Activated T-cell treated with anti-CD3 and anti-CD28 coated beads, Interleukin-2, amount 50 U/mL, for 4 hours (primary cell): ENCODE measurements around the gene SULT1C2. TPM values are rescaled to one million over a fixed set of nuclear protein-coding genes. Genes with fewer than 3 reads are reported as not detected.
"Not testable (repeated sequence)": the region's sequence is repeated elsewhere in the genome, so short reads cannot be mapped to it uniquely, and the experiment has no call there.

ENCODE experiments used
- ATAC-seq, 2 donors: fragments of 200-7000 bp; cut with Tn5 transposase; one replicate each; pipeline ENCODE4 v1.10.0; 2021
- DNase-seq: peaks from one replicate; pipeline ENCODE4 v3.0.0-alpha.2; 2020
- H3K27me3 Mint-ChIP-seq: one replicate; pipeline ENCODE4 v1.8.0; 2021; ENCODE audit warnings: low read depth, mixed read lengths
- H3K36me3 Mint-ChIP-seq: one replicate; pipeline ENCODE4 v1.8.0; 2022; ENCODE audit warnings: mixed read lengths; ENCODE audit not compliant: insufficient read depth
- H3K4me1 Mint-ChIP-seq: one replicate; pipeline ENCODE4 v1.8.0; 2021; ENCODE audit warnings: low read depth, mixed read lengths
- H3K4me3 Mint-ChIP-seq: one replicate; pipeline ENCODE4 v1.8.0; 2021; ENCODE audit warnings: mild to moderate bottlenecking, moderate library complexity, mixed read lengths
- H3K9me3 Mint-ChIP-seq: one replicate; pipeline ENCODE4 v1.8.0; 2021; ENCODE audit warnings: mixed read lengths
- total RNA-seq, 3 donors: library from RNA; stranded (reverse); gene quantifications; one replicate each; pipeline ENCODE4 v1.2.1, GENCODE V29; 2021

Gene SULT1C2
- total RNA-seq, 3 donors from 2014 or later = not detected

GRCh38 chr2:108349571-108349928, 60.9 kb downstream of the SULT1C2 start:
- Mint-ChIP-seq H3K9me3 (no peaks in the 10 kb centered on the region), H3K36me3 (no peaks in the 10 kb centered on the region), H3K4me3 (no peak overlapping the region), H3K27me3 (peaks cover 8% of the 10 kb centered on the region), H3K4me1 (no peaks in the 10 kb centered on the region)
- ATAC-seq (no peak), DNase-seq (no peak)

- Mint-ChIP-seq H3K36me3 (no peaks in the 10 kb centered on the region), H3K27me3 (peaks cover 7% of the 10 kb centered on the region), H3K4me1 (no peaks in the 10 kb centered on the region), H3K9me3 (no peaks in the 10 kb centered on the region), H3K4me3 (no peak overlapping the region)
- ATAC-seq = no peak
- DNase-seq = no peak
Observed at GRCh38 chr2:108351889-108352288, 63.2 kb downstream of the SULT1C2 start.

GRCh38 chr2:108354136-108354535, 65.4 kb downstream of the SULT1C2 start:
- no peak for ATAC-seq
- no peaks in the 10 kb centered on the region for H3K36me3 Mint-ChIP-seq
- H3K9me3 Mint-ChIP-seq = no peaks in the 10 kb centered on the region
- no peaks in the 10 kb centered on the region for H3K4me1 Mint-ChIP-seq
- DNase-seq = no peak
- no peak overlapping the region for H3K4me3 Mint-ChIP-seq
- H3K27me3 Mint-ChIP-seq = peaks cover 13% of the 10 kb centered on the region

GRCh38 chr2:108355906-108356734, 67.4 kb downstream of the SULT1C2 start:
- no peaks in the 10 kb centered on the region for H3K9me3 Mint-ChIP-seq
- no peaks in the 10 kb centered on the region for H3K4me1 Mint-ChIP-seq
- ATAC-seq (no peak), DNase-seq (no peak)
- H3K36me3 Mint-ChIP-seq = no peaks in the 10 kb centered on the region
- H3K4me3 Mint-ChIP-seq = no peak overlapping the region
- H3K27me3 Mint-ChIP-seq = peaks cover 17% of the 10 kb centered on the region

GRCh38 chr2:108359336-108359735, 70.6 kb downstream of the SULT1C2 start:
- peaks cover 19% of the 10 kb centered on the region for H3K27me3 Mint-ChIP-seq
- not testable (repeated sequence) for H3K9me3 Mint-ChIP-seq

More at GRCh38 chr2:108359336-108359735, 70.6 kb downstream of the SULT1C2 start:
- H3K4me1 Mint-ChIP-seq, H3K36me3 Mint-ChIP-seq, H3K4me3 Mint-ChIP-seq, ATAC-seq, DNase-seq: not testable (repeated sequence)

Other genes starting within 250 kb of the SULT1C2 start
- not detected for gene SULT1C3, start 48.9 kb upstream of the SULT1C2 start, total RNA-seq
- gene SULT1C4, start 89.1 kb downstream of the SULT1C2 start, total RNA-seq = not detected
- gene GCC2, start 160.3 kb downstream of the SULT1C2 start, total RNA-seq = 10 to 100 TPM; 25.6 to 28.0 (median 27.8) TPM
- gene LIMS1, start 245.6 kb downstream of the SULT1C2 start, total RNA-seq = 10 to 100 TPM; 40.2 to 45.0 (median 41.2) TPM